Stimulated activated CD8-positive, alpha-beta memory T cell treated with anti-CD3 and anti-CD28 coated beads, Interleukin-2, amount 100 ng/mL, for 48 hours (primary cell): ENCODE results near the gene CARMIL1.

Experiments used
- DNase-seq, 2 donors: peaks; one replicate each; pipeline ENCODE4 v3.0.0-alpha.2; 2020; ENCODE audit warnings: low read depth in 2 of 2

The CARMIL1 gene

GRCh38 chr6:25334793-25335192 lies 55.6 kb downstream of the CARMIL1 start:
- DNase-seq: no peak

GRCh38 chr6:25336996-25337395 lies 57.8 kb downstream of the CARMIL1 start:
- no peak for DNase-seq

GRCh38 chr6:25337431-25337830 lies 58.3 kb downstream of the CARMIL1 start:
- no peak for DNase-seq

GRCh38 chr6:25340431-25341202 lies 61.4 kb downstream of the CARMIL1 start:
- DNase-seq: no peak

GRCh38 chr6:25341203-25341552 lies 62.0 kb downstream of the CARMIL1 start:
- no peak for DNase-seq

- DNase-seq: no peak
Measured at GRCh38 chr6:25341923-25342619, 62.9 kb downstream of the CARMIL1 start.

GRCh38 chr6:25342802-25343201 lies 63.6 kb downstream of the CARMIL1 start:
- no peak for DNase-seq

- DNase-seq: no peak
Measured at GRCh38 chr6:25343984-25344383, 64.8 kb downstream of the CARMIL1 start.

- DNase-seq: no peak
Measured at GRCh38 chr6:25344827-25345226, 65.7 kb downstream of the CARMIL1 start.

GRCh38 chr6:25346064-25346463 lies 66.9 kb downstream of the CARMIL1 start:
- no peak for DNase-seq

GRCh38 chr6:25350573-25350972 lies 71.4 kb downstream of the CARMIL1 start:
- no peak for DNase-seq

- no peak for DNase-seq
Measured at GRCh38 chr6:25351485-25351884, 72.3 kb downstream of the CARMIL1 start.

GRCh38 chr6:25352285-25352684 lies 73.1 kb downstream of the CARMIL1 start:
- no peak for DNase-seq

GRCh38 chr6:25354078-25354932 lies 75.1 kb downstream of the CARMIL1 start:
- DNase-seq: no peak

GRCh38 chr6:25359191-25359861 lies 80.2 kb downstream of the CARMIL1 start:
- DNase-seq: no peak

GRCh38 chr6:25359891-25360290 lies 80.7 kb downstream of the CARMIL1 start:
- no peak for DNase-seq

GRCh38 chr6:25360621-25361020 lies 81.4 kb downstream of the CARMIL1 start:
- no peak for DNase-seq

GRCh38 chr6:25363427-25363826 lies 84.3 kb downstream of the CARMIL1 start:
- no peak for DNase-seq

GRCh38 chr6:25365154-25365553 lies 86.0 kb downstream of the CARMIL1 start:
- DNase-seq: no peak

GRCh38 chr6:25366903-25367545 lies 87.8 kb downstream of the CARMIL1 start:
- no peak for DNase-seq

GRCh38 chr6:25369036-25369432 lies 89.9 kb downstream of the CARMIL1 start:
- DNase-seq: no peak
